WTC11 (cell line): ENCODE measurements around the gene B4GALNT1. TPM values are rescaled to one million over a fixed set of nuclear protein-coding genes. Genes with fewer than 3 reads are reported as not detected.
A peak's percentile ranks its signal among the peaks of the same experiment; 100 is the strongest.

Source experiments
- ATAC-seq: fragments of 200-7000 bp; cut with Tn5 transposase; 2 replicates; pipeline ENCODE4 v1.10.0; 2021; ENCODE audit warnings: mild to moderate bottlenecking, moderate library complexity
- CTCF ChIA-PET: fragments of 300-600 bp; sonication (Branson Sonifier 250); formaldehyde crosslinking; loops from one replicate; lab custom pipeline; 2021; ENCODE audit warnings: antibody characterized with exemption; lab: Charles Lee
- POLR2A ChIA-PET: fragments of 350-600 bp; sonication (Branson Sonifier 250); formaldehyde crosslinking; loops from one replicate; lab custom pipeline; 2021; ENCODE audit warnings: antibody characterized with exemption; lab: Charles Lee
- DNase-seq: peaks from one replicate; pipeline ENCODE4 v3.0.0; 2021; ENCODE audit warnings: low spot score
- H3K27ac Mint-ChIP-seq: 2 replicates; pipeline ENCODE4 v1.8.0; 2021; ENCODE audit warnings: mixed read lengths
- H3K27me3 Mint-ChIP-seq: 2 replicates; pipeline ENCODE4 v1.8.0; 2021; ENCODE audit warnings: low read depth, mild to moderate bottlenecking, moderate library complexity, mixed read lengths
- H3K36me3 Mint-ChIP-seq: 2 replicates; pipeline ENCODE4 v1.8.0; 2021; ENCODE audit warnings: mixed read lengths
- H3K4me1 Mint-ChIP-seq: 2 replicates; pipeline ENCODE4 v1.8.0; 2022; ENCODE audit warnings: mixed read lengths
- H3K4me3 Mint-ChIP-seq: 2 replicates; pipeline ENCODE4 v1.8.0; 2021; ENCODE audit warnings: mild to moderate bottlenecking, moderate library complexity, mixed read lengths
- H3K9me3 Mint-ChIP-seq: 2 replicates; pipeline ENCODE4 v1.8.0; 2021; ENCODE audit warnings: mixed read lengths
- CBFB ChIP-seq: sonication (generic); formaldehyde crosslinking; IDR thresholded peaks from 2 replicates; pipeline ENCODE4 v1.8.1; 2022; ENCODE audit warnings: mild to moderate bottlenecking, low read depth, missing genetic modification reagents
- CREB1 ChIP-seq: sonication (generic); formaldehyde crosslinking; IDR thresholded peaks from 2 replicates; pipeline ENCODE4 v1.8.0; 2023; ENCODE audit warnings: mild to moderate bottlenecking, missing genetic modification reagents
- E2F5 ChIP-seq: sonication (generic); formaldehyde crosslinking; IDR thresholded peaks from 2 replicates; pipeline ENCODE4 v1.8.1; 2022; ENCODE audit warnings: mild to moderate bottlenecking, moderate library complexity, missing genetic modification reagents
- ELF4 ChIP-seq: sonication (generic); formaldehyde crosslinking; IDR thresholded peaks from 2 replicates; pipeline ENCODE4 v1.8.1; 2022; ENCODE audit warnings: low read depth, mild to moderate bottlenecking, moderate library complexity, missing genetic modification reagents
- ETV6 ChIP-seq: sonication (generic); formaldehyde crosslinking; IDR thresholded peaks from 2 replicates; pipeline ENCODE4 v1.8.1; 2022; ENCODE audit warnings: mild to moderate bottlenecking, missing genetic modification reagents
- FOXK1 ChIP-seq: sonication (generic); formaldehyde crosslinking; IDR thresholded peaks from 2 replicates; pipeline ENCODE4 v1.8.0; 2022; ENCODE audit warnings: mild to moderate bottlenecking, moderate library complexity, missing genetic modification reagents
- GRHL2 ChIP-seq: fragments of 250-450 bp; sonication (Bioruptor Pico); IDR thresholded peaks from 2 replicates; pipeline ENCODE4 v1.8.0; 2022; ENCODE audit warnings: mild to moderate bottlenecking, moderate library complexity; ENCODE audit not compliant: insufficient replicate concordance, severe bottlenecking
- GTF2I ChIP-seq: fragments of 250-450 bp; sonication (Bioruptor Pico); conservative IDR thresholded peaks from 2 replicates; pipeline ENCODE4 v1.4.0; 2021; ENCODE audit warnings: mild to moderate bottlenecking
- HMGA2 ChIP-seq: fragments of 250-450 bp; sonication (Bioruptor Pico); IDR thresholded peaks from 2 replicates; pipeline ENCODE4 v1.4.0; 2021; ENCODE audit warnings: mild to moderate bottlenecking, moderate library complexity
- JAZF1 ChIP-seq: fragments of 250-450 bp; sonication (Bioruptor Pico); IDR thresholded peaks from 2 replicates; pipeline ENCODE4 v1.9.0; 2021; ENCODE audit warnings: moderate library complexity, mild to moderate bottlenecking, inconsistent platforms
- MXD4 ChIP-seq: fragments of 250-450 bp; sonication (Bioruptor Pico); IDR thresholded peaks from 2 replicates; pipeline ENCODE4 v1.8.0; 2021; ENCODE audit warnings: mild to moderate bottlenecking, moderate library complexity, borderline replicate concordance
- OVOL2 ChIP-seq: fragments of 250-450 bp; sonication (Bioruptor Pico); IDR thresholded peaks from 2 replicates; pipeline ENCODE4 v1.9.0; 2021; ENCODE audit warnings: mild to moderate bottlenecking, borderline replicate concordance
- RORB ChIP-seq: fragments of 250-450 bp; sonication (Bioruptor Pico); IDR thresholded peaks from 2 replicates; pipeline ENCODE4 v1.9.0; 2021; ENCODE audit warnings: mild to moderate bottlenecking
- SP1 ChIP-seq: sonication (generic); formaldehyde crosslinking; conservative IDR thresholded peaks from 2 replicates; pipeline ENCODE4 v1.8.1; 2022; ENCODE audit warnings: missing genetic modification reagents
- TCF7 ChIP-seq: sonication (generic); formaldehyde crosslinking; IDR thresholded peaks from 2 replicates; pipeline ENCODE4 v1.8.0; 2022; ENCODE audit warnings: mild to moderate bottlenecking, low read depth, missing genetic modification reagents, moderate library complexity
- TP53 ChIP-seq: sonication (generic); formaldehyde crosslinking; IDR thresholded peaks from 2 replicates; pipeline ENCODE4 v1.8.1; 2023; ENCODE audit warnings: mild to moderate bottlenecking, missing genetic modification reagents
- ZNF219 ChIP-seq: sonication (generic); formaldehyde crosslinking; IDR thresholded peaks from 2 replicates; pipeline ENCODE4 v1.8.0; 2023; ENCODE audit warnings: missing genetic modification reagents, mild to moderate bottlenecking, borderline replicate concordance
- ZNF317 ChIP-seq: sonication (generic); formaldehyde crosslinking; IDR thresholded peaks from 2 replicates; pipeline ENCODE4 v1.8.1; 2023; ENCODE audit warnings: low read depth, mild to moderate bottlenecking, moderate library complexity, missing genetic modification reagents, borderline replicate concordance
- ZNF396 ChIP-seq: fragments of 250-450 bp; sonication (Bioruptor Pico); IDR thresholded peaks from 2 replicates; pipeline ENCODE4 v1.8.0; 2021; ENCODE audit warnings: mild to moderate bottlenecking, moderate library complexity, borderline replicate concordance
- ZNF512 ChIP-seq: sonication (generic); formaldehyde crosslinking; IDR thresholded peaks from 2 replicates; pipeline ENCODE4 v1.8.1; 2022; ENCODE audit warnings: missing genetic modification reagents, borderline replicate concordance
- total RNA-seq: library from RNA; stranded (reverse); gene quantifications from 3 replicates; pipeline ENCODE4 v1.2.3, GENCODE V29; 2021
- TF ChIP-seq, protein P1 (sequence below): sonication (generic); formaldehyde crosslinking; IDR thresholded peaks from 2 replicates; pipeline ENCODE4 v1.8.1; 2023; ENCODE audit warnings: mild to moderate bottlenecking, missing genetic modification reagents
- TF ChIP-seq, protein P2 (sequence below): sonication (generic); formaldehyde crosslinking; IDR thresholded peaks from 2 replicates; pipeline ENCODE4 v1.8.0; 2023; ENCODE audit warnings: missing genetic modification reagents, mild to moderate bottlenecking, borderline replicate concordance
- TF ChIP-seq, protein P3 (sequence below): sonication (generic); formaldehyde crosslinking; IDR thresholded peaks from 2 replicates; pipeline ENCODE4 v1.8.1; 2023; ENCODE audit warnings: mild to moderate bottlenecking, missing genetic modification reagents, moderate library complexity

B4GALNT1 gene
- total RNA-seq, 1 experiment from 2014 or later: 1.2 TPM

DNA sequence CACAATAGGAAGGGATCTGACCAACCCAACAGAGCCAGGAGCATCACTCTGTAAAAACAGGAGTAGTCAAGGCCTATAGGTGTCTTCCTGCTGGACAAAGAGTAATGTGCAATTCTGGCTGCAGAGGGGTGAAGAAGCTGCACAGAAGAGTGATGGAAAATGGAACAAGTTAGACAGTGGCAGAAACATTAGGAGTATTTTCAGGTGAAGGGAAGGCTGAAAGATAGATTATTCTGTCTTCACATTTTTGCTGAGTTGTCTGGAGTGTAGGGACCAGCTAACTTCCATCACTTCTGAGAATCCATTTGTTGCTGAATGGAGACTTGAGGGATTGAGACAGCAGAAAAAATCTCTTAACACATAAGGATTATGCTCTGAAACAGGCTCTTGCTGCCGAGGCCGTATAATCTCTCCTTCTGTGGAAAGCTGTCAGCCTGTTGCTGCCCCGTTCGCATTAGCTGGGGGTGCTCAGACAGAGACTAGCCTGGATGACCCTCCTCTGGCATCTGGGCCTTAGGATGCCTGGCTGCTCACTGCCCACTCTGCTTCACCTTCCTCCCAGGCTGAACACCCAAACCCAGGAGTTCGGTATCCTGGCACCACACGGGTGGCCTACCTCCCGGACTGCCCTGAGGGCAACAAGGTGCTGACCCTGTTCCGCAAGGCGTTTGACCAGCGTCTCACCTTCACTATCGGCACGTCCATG lies 24.9 kb downstream of the B4GALNT1 start (continued):
- TF ChIP-seq, protein P1, sequence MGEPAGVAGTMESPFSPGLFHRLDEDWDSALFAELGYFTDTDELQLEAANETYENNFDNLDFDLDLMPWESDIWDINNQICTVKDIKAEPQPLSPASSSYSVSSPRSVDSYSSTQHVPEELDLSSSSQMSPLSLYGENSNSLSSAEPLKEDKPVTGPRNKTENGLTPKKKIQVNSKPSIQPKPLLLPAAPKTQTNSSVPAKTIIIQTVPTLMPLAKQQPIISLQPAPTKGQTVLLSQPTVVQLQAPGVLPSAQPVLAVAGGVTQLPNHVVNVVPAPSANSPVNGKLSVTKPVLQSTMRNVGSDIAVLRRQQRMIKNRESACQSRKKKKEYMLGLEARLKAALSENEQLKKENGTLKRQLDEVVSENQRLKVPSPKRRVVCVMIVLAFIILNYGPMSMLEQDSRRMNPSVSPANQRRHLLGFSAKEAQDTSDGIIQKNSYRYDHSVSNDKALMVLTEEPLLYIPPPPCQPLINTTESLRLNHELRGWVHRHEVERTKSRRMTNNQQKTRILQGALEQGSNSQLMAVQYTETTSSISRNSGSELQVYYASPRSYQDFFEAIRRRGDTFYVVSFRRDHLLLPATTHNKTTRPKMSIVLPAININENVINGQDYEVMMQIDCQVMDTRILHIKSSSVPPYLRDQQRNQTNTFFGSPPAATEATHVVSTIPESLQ (CRISPR knock-in tag): no peak
- TF ChIP-seq ZNF512 (CRISPR knock-in tag) (no peak), ZNF317 (CRISPR knock-in tag) (no peak), CBFB (CRISPR knock-in tag) (no peak), OVOL2 (no peak), CREB1 (CRISPR knock-in tag) (no peak), ZNF396 (CRISPR knock-in tag) (no peak), TP53 (CRISPR knock-in tag) (no peak), E2F5 (CRISPR knock-in tag) (no peak)
- TF ChIP-seq, protein P2, sequence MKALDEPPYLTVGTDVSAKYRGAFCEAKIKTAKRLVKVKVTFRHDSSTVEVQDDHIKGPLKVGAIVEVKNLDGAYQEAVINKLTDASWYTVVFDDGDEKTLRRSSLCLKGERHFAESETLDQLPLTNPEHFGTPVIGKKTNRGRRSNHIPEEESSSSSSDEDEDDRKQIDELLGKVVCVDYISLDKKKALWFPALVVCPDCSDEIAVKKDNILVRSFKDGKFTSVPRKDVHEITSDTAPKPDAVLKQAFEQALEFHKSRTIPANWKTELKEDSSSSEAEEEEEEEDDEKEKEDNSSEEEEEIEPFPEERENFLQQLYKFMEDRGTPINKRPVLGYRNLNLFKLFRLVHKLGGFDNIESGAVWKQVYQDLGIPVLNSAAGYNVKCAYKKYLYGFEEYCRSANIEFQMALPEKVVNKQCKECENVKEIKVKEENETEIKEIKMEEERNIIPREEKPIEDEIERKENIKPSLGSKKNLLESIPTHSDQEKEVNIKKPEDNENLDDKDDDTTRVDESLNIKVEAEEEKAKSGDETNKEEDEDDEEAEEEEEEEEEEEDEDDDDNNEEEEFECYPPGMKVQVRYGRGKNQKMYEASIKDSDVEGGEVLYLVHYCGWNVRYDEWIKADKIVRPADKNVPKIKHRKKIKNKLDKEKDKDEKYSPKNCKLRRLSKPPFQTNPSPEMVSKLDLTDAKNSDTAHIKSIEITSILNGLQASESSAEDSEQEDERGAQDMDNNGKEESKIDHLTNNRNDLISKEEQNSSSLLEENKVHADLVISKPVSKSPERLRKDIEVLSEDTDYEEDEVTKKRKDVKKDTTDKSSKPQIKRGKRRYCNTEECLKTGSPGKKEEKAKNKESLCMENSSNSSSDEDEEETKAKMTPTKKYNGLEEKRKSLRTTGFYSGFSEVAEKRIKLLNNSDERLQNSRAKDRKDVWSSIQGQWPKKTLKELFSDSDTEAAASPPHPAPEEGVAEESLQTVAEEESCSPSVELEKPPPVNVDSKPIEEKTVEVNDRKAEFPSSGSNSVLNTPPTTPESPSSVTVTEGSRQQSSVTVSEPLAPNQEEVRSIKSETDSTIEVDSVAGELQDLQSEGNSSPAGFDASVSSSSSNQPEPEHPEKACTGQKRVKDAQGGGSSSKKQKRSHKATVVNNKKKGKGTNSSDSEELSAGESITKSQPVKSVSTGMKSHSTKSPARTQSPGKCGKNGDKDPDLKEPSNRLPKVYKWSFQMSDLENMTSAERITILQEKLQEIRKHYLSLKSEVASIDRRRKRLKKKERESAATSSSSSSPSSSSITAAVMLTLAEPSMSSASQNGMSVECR (CRISPR knock-in tag): no peak
- TF ChIP-seq, all 79 proteins: peak for 0

- Mint-ChIP-seq H3K27ac (no peak overlapping the region), H3K27me3 (peaks cover 8% of the 10 kb centered on the region), H3K36me3 (peaks cover 11% of the 10 kb centered on the region), H3K9me3 (no peaks in the 10 kb centered on the region), H3K4me1 (peaks cover 38% of the 10 kb centered on the region), H3K4me3 (peak overlapping the region; percentile 25; the same call in 1 of the 2 replicates)
- CTCF ChIA-PET: interaction anchor here (5.0 to 5.4 kb wide), 2 partner anchors 14 to 23 kb away, joined by 31 to 34 read pairs; no protein-coding TSS in a partner anchor
- DNase-seq (no peak), ATAC-seq (no peak)
- POLR2A ChIA-PET: no interaction called here
- TF ChIP-seq E2F5 (CRISPR knock-in tag) (no peak), FOXK1 (CRISPR knock-in tag) (no peak), GTF2I (CRISPR knock-in tag) (no peak), ETV6 (CRISPR knock-in tag) (no peak), MXD4 (CRISPR knock-in tag) (no peak), TCF7 (CRISPR knock-in tag) (no peak), ZNF317 (CRISPR knock-in tag) (no peak), ZNF219 (CRISPR knock-in tag) (no peak), HMGA2 (CRISPR knock-in tag) (no peak), TP53 (CRISPR knock-in tag) (no peak), JAZF1 (no peak), GRHL2 (no peak), SP1 (CRISPR knock-in tag) (no peak), RORB (CRISPR knock-in tag) (no peak), ZNF512 (CRISPR knock-in tag) (no peak), ELF4 (no peak)
- TF ChIP-seq, protein P3, sequence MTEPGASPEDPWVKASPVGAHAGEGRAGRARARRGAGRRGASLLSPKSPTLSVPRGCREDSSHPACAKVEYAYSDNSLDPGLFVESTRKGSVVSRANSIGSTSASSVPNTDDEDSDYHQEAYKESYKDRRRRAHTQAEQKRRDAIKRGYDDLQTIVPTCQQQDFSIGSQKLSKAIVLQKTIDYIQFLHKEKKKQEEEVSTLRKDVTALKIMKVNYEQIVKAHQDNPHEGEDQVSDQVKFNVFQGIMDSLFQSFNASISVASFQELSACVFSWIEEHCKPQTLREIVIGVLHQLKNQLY (CRISPR knock-in tag): no peak
These were observed 26.2 kb downstream of the B4GALNT1 start for GRCh38 chr12:57606821-57607220.
